Measurements from ENCODE around the gene IL17RE. TPM values are rescaled to one million over a fixed set of nuclear protein-coding genes. Genes with fewer than 3 reads are reported as not detected.

IL17RE gene
- total and polyA plus RNA-seq, 2 of the 13 experiments (the other 11 are each of a cell fraction or from before 2014, with no cell fraction given), result 14.5 to 24.1 TPM

DNA sequence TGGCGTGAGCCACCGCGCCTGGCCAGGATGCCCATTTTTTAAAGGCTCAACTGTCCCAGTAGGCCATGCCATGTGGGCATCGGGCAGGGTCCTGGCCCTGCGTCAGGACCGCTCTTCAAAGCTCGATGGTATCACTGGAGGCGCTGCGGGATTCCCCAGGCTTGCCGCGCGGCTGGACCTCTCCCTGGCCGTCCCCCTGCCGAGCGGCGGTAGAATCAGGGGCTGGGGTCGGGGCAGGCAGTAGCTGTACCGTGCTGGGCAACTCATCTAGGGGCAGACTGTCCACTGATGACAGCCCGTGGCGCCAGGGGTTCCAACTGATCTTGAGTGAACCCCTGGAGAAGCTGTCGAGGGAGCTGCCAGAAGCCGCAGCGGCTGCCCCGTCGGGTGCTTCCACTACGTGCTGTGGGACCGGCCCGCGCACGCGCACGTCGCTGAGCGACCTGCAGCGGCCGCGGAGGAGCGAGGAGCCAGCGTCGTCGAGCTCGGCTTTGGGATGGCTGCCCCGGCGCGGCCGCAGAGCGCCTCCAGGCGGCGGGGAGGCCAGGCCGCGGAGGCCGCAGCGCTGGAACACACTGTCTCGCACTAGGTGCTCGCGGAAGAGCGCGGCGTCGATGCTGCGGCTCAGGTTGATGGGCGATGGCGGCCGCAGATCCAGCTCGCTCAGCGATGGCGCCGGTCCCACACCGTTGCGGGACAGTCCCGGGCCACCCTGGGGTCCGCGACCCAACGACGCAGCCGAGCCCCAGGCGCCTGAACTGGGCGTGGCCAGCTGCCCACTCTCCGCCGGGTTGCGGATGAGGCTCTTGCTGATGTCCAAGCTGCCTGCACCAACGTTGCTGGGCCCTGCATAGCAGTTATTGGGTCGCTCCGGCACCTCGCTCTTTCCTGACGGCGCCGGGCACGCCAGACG is 43.7 kb downstream of the IL17RE start (continued):
- TF ChIP-seq TGIF2 (CRISPR knock-in tag; IDR thresholded peaks at IDR 0.05) (peak; percentile 90; the same call in 1 of the 2 replicates), ZNF792 (CRISPR knock-in tag; IDR thresholded peaks at IDR 0.05) (peak; percentile 84; the same call in 1 of the 2 replicates), KAT2B (IDR thresholded peaks at IDR 0.05; ENCODE audit: borderline replicate concordance, low read depth, low read length) (no peak), ZNF296 (CRISPR knock-in tag; conservative IDR thresholded peaks at IDR 0.05) (no peak), ZNF501 (CRISPR knock-in tag; IDR thresholded peaks at IDR 0.05) (peak; percentile 49), FOXJ3 (CRISPR knock-in tag; IDR thresholded peaks at IDR 0.05; ENCODE audit: borderline replicate concordance) (no peak), ZNF431 (CRISPR knock-in tag; IDR thresholded peaks at IDR 0.05; ENCODE audit: borderline replicate concordance, low read depth) (peak; percentile 74; the same call in 1 of the 2 replicates), SMARCE1 (IDR thresholded peaks at IDR 0.05; ENCODE audit: borderline replicate concordance) (no peak)
- TF ChIP-seq, protein P1, sequence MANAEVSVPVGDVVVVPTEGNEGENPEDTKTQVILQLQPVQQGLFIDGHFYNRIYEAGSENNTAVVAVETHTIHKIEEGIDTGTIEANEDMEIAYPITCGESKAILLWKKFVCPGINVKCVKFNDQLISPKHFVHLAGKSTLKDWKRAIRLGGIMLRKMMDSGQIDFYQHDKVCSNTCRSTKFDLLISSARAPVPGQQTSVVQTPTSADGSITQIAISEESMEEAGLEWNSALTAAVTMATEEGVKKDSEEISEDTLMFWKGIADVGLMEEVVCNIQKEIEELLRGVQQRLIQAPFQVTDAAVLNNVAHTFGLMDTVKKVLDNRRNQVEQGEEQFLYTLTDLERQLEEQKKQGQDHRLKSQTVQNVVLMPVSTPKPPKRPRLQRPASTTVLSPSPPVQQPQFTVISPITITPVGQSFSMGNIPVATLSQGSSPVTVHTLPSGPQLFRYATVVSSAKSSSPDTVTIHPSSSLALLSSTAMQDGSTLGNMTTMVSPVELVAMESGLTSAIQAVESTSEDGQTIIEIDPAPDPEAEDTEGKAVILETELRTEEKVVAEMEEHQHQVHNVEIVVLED (CRISPR knock-in tag; IDR thresholded peaks at IDR 0.05; ENCODE audit: borderline replicate concordance), result peak; percentile 86
- TF ChIP-seq, protein P2, sequence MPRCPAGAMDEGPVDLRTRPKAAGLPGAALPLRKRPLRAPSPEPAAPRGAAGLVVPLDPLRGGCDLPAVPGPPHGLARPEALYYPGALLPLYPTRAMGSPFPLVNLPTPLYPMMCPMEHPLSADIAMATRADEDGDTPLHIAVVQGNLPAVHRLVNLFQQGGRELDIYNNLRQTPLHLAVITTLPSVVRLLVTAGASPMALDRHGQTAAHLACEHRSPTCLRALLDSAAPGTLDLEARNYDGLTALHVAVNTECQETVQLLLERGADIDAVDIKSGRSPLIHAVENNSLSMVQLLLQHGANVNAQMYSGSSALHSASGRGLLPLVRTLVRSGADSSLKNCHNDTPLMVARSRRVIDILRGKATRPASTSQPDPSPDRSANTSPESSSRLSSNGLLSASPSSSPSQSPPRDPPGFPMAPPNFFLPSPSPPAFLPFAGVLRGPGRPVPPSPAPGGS (CRISPR knock-in tag; IDR thresholded peaks at IDR 0.05), result no peak; the same call in none of the 2 replicates
- TF ChIP-seq, protein P3, sequence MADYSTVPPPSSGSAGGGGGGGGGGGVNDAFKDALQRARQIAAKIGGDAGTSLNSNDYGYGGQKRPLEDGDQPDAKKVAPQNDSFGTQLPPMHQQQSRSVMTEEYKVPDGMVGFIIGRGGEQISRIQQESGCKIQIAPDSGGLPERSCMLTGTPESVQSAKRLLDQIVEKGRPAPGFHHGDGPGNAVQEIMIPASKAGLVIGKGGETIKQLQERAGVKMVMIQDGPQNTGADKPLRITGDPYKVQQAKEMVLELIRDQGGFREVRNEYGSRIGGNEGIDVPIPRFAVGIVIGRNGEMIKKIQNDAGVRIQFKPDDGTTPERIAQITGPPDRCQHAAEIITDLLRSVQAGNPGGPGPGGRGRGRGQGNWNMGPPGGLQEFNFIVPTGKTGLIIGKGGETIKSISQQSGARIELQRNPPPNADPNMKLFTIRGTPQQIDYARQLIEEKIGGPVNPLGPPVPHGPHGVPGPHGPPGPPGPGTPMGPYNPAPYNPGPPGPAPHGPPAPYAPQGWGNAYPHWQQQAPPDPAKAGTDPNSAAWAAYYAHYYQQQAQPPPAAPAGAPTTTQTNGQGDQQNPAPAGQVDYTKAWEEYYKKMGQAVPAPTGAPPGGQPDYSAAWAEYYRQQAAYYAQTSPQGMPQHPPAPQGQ (CRISPR knock-in tag; IDR thresholded peaks at IDR 0.05; ENCODE audit: borderline replicate concordance), result 0 out of 2 replicates have a peak, but pooled peaks have one; percentile 24
- TF ChIP-seq, protein P4, sequence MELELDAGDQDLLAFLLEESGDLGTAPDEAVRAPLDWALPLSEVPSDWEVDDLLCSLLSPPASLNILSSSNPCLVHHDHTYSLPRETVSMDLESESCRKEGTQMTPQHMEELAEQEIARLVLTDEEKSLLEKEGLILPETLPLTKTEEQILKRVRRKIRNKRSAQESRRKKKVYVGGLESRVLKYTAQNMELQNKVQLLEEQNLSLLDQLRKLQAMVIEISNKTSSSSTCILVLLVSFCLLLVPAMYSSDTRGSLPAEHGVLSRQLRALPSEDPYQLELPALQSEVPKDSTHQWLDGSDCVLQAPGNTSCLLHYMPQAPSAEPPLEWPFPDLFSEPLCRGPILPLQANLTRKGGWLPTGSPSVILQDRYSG (CRISPR knock-in tag; IDR thresholded peaks at IDR 0.05), result 0 out of 2 replicates have a peak, but pooled peaks have one; percentile 15
- TF ChIP-seq, protein P5, sequence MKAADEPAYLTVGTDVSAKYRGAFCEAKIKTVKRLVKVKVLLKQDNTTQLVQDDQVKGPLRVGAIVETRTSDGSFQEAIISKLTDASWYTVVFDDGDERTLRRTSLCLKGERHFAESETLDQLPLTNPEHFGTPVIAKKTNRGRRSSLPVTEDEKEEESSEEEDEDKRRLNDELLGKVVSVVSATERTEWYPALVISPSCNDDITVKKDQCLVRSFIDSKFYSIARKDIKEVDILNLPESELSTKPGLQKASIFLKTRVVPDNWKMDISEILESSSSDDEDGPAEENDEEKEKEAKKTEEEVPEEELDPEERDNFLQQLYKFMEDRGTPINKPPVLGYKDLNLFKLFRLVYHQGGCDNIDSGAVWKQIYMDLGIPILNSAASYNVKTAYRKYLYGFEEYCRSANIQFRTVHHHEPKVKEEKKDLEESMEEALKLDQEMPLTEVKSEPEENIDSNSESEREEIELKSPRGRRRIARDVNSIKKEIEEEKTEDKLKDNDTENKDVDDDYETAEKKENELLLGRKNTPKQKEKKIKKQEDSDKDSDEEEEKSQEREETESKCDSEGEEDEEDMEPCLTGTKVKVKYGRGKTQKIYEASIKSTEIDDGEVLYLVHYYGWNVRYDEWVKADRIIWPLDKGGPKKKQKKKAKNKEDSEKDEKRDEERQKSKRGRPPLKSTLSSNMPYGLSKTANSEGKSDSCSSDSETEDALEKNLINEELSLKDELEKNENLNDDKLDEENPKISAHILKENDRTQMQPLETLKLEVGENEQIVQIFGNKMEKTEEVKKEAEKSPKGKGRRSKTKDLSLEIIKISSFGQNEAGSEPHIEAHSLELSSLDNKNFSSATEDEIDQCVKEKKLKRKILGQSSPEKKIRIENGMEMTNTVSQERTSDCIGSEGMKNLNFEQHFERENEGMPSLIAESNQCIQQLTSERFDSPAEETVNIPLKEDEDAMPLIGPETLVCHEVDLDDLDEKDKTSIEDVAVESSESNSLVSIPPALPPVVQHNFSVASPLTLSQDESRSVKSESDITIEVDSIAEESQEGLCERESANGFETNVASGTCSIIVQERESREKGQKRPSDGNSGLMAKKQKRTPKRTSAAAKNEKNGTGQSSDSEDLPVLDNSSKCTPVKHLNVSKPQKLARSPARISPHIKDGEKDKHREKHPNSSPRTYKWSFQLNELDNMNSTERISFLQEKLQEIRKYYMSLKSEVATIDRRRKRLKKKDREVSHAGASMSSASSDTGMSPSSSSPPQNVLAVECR (CRISPR knock-in tag; IDR thresholded peaks at IDR 0.05; ENCODE audit: borderline replicate concordance), result peak; percentile 68; the same call in 1 of the 2 replicates

Measured in HepG2 (cell line).